Measurements from ENCODE around the gene LEMD1.

LEMD1 gene

DNA sequence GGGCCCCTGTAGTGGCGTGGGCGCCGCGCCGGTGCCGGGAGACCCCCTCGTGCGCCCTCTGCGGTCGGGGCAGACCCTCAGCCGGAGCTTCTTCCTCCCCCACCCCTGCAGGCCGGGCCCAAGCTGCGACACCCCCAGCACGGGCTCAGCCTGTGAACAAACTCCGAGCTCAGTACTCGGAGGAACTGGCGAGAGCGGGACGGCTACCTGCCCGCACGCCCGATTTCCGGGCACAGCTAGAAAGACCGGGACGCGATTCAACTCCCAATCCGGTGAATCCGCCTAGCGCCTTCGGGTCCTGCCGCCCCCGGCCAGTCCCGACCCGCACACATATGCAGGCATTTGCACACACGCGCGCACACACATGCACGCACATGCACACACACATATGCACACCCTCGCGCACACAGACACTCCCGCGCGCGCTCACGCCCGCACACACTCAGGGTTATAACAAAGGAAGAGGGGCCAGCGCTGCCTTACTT lies 34.6 kb upstream of the LEMD1 start:
- FAIRE-seq (no peak), DNase-seq (ENCODE audit: insufficient read length, low spot score) (no peak)
- TF ChIP-seq, protein P1, sequence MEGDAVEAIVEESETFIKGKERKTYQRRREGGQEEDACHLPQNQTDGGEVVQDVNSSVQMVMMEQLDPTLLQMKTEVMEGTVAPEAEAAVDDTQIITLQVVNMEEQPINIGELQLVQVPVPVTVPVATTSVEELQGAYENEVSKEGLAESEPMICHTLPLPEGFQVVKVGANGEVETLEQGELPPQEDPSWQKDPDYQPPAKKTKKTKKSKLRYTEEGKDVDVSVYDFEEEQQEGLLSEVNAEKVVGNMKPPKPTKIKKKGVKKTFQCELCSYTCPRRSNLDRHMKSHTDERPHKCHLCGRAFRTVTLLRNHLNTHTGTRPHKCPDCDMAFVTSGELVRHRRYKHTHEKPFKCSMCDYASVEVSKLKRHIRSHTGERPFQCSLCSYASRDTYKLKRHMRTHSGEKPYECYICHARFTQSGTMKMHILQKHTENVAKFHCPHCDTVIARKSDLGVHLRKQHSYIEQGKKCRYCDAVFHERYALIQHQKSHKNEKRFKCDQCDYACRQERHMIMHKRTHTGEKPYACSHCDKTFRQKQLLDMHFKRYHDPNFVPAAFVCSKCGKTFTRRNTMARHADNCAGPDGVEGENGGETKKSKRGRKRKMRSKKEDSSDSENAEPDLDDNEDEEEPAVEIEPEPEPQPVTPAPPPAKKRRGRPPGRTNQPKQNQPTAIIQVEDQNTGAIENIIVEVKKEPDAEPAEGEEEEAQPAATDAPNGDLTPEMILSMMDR (IDR thresholded peaks at IDR 0.05; ENCODE audit: insufficient read depth, missing control alignments) = no peak

DNA sequence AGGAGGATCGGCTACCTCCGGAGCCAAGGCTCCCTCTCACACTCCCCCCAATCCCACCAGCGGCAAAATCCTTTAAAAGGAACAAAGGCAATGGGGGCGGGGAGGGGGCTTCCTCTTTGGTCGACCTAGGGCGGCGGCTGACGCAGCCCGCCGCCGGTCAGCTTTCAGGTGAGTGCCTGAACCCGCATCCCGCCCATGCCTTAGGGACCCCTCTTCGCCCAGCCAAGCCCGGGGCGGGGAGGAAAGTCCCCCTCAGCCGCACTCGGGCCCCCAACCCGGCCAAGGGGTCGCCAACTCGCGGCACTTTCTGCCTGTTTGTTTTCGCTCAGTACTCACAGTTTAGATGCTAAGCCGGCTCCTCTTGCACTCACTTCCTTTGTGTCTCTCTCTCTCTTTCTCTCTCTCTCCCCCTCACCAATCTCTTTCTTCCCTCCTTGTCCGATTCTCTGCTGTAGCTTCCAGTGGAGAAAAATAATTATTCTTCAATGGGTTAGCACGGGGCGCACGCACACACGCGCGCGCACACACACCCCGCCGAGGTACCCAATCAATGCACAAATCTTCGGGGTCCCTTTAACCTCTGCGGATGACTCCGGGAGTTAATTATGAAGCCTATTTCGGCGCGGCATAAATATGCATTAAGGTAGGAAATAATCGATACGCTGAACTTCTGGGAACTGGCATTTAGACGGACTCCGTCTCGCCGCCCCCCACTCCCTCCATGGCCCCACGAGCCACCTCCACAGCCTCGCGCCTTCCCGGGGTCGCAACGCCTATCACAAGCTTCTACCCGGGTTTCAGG lies 33.9 kb upstream of the LEMD1 start, which contains the start of gene BLACAT1:
TSS of gene BLACAT1 (minus strand) at position 465 of the 802 bp plus-strand sequence.
- TF ChIP-seq, protein P1 (IDR thresholded peaks at IDR 0.05; ENCODE audit: insufficient read depth, missing control alignments) = no peak
- DNase-seq (ENCODE audit: insufficient read length, low spot score) (no peak), FAIRE-seq (peak; percentile 21)

DNA sequence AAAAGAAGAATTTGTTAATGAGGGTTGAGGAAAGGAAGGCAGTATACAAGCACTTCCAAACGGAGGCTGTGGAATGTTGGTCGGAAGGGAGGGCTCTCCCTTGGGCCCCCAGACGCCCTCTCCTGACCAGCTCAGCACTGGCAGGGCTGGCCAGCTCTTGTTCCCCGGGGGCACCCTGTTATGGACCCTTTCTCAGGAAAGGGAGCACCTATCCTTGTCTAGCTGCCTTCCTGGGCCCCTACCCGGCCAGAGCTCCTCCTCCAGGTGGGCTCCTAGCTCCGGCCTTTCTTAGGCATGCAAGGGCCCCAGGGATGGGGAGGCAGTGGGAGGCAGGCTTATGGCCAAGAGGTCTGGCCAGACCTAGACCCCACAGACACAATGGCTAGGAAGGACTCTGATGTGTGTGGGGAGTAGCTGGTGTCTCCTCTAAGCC lies 33.1 kb upstream of the LEMD1 start:
- FAIRE-seq = no peak
- TF ChIP-seq, protein P1 (IDR thresholded peaks at IDR 0.05; ENCODE audit: insufficient read depth, missing control alignments) = peak; percentile 39
- no peak for DNase-seq (ENCODE audit: insufficient read length, low spot score)

DNA sequence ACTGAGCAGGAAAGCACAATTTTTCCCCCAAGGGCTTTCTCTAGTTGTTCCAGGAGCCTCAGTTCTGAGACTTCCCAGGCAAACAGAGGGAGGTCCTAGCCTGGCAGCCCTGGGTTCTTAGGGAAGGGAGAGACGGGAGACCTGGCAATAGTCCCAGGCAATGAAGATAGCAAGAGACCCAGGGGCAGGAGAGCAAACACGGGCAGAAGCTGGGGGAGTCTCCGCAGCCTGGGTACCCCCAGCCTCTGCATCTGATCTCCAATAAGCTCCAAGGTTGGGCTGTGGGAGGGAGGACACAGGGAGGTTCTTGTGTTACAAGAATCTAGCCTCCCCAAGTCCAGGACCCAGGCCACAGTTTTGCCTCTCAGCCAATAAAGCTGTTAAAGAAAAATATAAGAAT lies 31.6 kb upstream of the LEMD1 start:
- TF ChIP-seq, protein P1 (IDR thresholded peaks at IDR 0.05; ENCODE audit: insufficient read depth, missing control alignments) = no peak
- DNase-seq (ENCODE audit: insufficient read length, low spot score) = no peak
- FAIRE-seq = no peak

DNA sequence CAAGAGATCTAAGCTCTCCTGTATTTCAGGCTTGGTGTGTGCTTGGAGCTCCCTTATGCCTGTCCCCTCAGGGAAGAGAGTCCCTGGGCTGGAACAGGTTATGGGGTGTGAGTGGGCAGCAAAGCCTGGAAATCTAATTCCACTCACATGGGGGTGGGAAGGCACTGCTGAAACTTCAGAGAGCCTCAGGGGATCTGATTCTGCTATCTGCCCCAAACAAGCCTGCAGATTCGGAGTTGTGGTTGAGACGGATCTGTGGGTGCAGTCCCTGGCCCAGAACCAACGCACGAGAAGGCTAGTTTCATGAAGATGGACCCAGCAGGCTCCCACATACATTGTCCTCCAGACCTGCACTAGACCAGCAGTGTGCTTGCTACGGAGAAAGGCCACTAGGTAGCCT lies 31.1 kb upstream of the LEMD1 start:
- DNase-seq (ENCODE audit: insufficient read length, low spot score) (no peak), FAIRE-seq (no peak)
- TF ChIP-seq, protein P1 (IDR thresholded peaks at IDR 0.05; ENCODE audit: insufficient read depth, missing control alignments) = no peak

DNA sequence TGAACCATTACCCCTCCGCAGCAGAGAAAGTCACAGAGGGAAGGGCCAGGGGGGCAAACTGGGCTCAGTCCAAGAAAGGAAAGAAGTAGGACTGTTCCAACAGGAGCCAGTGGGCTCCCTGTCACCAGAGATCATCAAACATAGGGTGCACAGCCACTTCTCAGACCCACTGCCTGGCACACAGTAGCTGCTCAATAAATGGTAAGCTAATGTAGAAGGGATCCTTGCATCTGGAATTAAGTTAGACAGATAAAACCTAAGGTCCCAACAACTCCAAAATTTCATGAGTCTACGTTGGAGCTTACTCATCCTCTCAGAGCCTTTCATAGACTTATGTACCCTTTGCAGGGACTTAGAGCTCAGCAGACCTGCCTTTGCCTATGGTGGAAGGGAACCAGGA lies 30.5 kb upstream of the LEMD1 start:
- TF ChIP-seq, protein P1 (IDR thresholded peaks at IDR 0.05; ENCODE audit: insufficient read depth, missing control alignments) = no peak
- FAIRE-seq = no peak
- no peak for DNase-seq (ENCODE audit: insufficient read length, low spot score)

DNA sequence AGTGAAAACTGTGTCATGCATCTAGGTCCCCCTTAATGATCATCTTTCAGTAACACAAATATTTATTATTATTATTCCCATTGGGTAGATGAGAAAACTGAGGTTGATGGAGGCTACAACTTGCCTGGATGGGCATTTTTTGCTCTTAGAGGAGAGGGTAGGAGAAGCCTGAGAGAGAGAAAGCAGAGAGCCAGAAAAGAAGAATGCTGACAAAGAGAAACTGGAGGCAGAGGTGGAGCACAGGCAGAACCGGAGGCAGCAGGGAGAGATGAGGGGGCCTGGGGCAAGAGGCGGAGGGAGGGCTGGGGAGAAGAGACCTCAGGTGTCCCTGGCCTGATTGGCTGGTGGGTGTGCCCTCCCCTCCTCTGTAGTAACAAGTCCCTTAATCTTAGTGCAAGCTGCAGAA lies 29.9 kb upstream of the LEMD1 start:
- TF ChIP-seq, protein P1 (IDR thresholded peaks at IDR 0.05; ENCODE audit: insufficient read depth, missing control alignments) = no peak
- no peak for DNase-seq (ENCODE audit: insufficient read length, low spot score)
- FAIRE-seq = no peak

All from D721Med (cell line).